ENCODE measurements around the gene MPHOSPH6. TPM values are rescaled to one million over a fixed set of nuclear protein-coding genes. Genes with fewer than 3 reads are reported as not detected.

MPHOSPH6 gene
- total and polyA plus RNA-seq, 2 of the 13 experiments (the other 11 are each of a cell fraction or from before 2014, with no cell fraction given): 28.4 to 76.4 TPM

GRCh38 chr16:82169861-82170845 is at the start of gene MPHOSPH6 (continued):
- TF ChIP-seq BRCA1 (CRISPR knock-in tag; IDR thresholded peaks at IDR 0.05) (0 out of 2 replicates have a peak, but pooled peaks have one; percentile 63), ARID3A (IDR thresholded peaks at IDR 0.05; ENCODE audit: low read depth, low read length) (no peak), ZNF678 (CRISPR knock-in tag; IDR thresholded peaks at IDR 0.05) (peak; percentile 62), ZNF782 (CRISPR knock-in tag; IDR thresholded peaks at IDR 0.05; ENCODE audit: borderline replicate concordance) (0 out of 2 replicates have a peak, but pooled peaks have one; percentile 81), ZNF577 (CRISPR knock-in tag; IDR thresholded peaks at IDR 0.05; ENCODE audit: borderline replicate concordance, low read depth) (no peak), HMG20B (CRISPR knock-in tag; conservative IDR thresholded peaks at IDR 0.05) (no peak), ZNF589 (CRISPR knock-in tag; conservative IDR thresholded peaks at IDR 0.05) (peak; percentile 96; the same call in 1 of the 2 replicates), STAT6 (CRISPR knock-in tag; IDR thresholded peaks at IDR 0.05; ENCODE audit: borderline replicate concordance) (peak; percentile 34; the same call in 1 of the 2 replicates), ZNF564 (CRISPR knock-in tag; IDR thresholded peaks at IDR 0.05) (peak; percentile 71), GZF1 (CRISPR knock-in tag; IDR thresholded peaks at IDR 0.05) (peak; percentile 80), ARNT2 (CRISPR knock-in tag; IDR thresholded peaks at IDR 0.05; ENCODE audit: low read depth) (peak; percentile 90), ZNF451 (CRISPR knock-in tag; IDR thresholded peaks at IDR 0.05) (peak; percentile 87), ZNF75D (CRISPR knock-in tag; IDR thresholded peaks at IDR 0.05; ENCODE audit: borderline replicate concordance) (0 out of 2 replicates have a peak, but pooled peaks have one; percentile 56), ZBTB3 (CRISPR knock-in tag; IDR thresholded peaks at IDR 0.05; ENCODE audit: borderline replicate concordance, low read depth) (peak; percentile 92; the same call in 1 of the 2 replicates), MAZ (IDR thresholded peaks at IDR 0.05; ENCODE audit: borderline replicate concordance, low read depth, low read length) (peak; percentile 89), MAZ (CRISPR knock-in tag; IDR thresholded peaks at IDR 0.05; ENCODE audit: low read depth) (peak; percentile 95), ZZZ3 (CRISPR knock-in tag; IDR thresholded peaks at IDR 0.05; ENCODE audit: borderline replicate concordance) (no peak), ZNF644 (CRISPR knock-in tag; IDR thresholded peaks at IDR 0.05; ENCODE audit: low read depth) (no peak), RAD21 (CRISPR knock-in tag; IDR thresholded peaks at IDR 0.05) (peak; percentile 51), ZNF580 (CRISPR knock-in tag; IDR thresholded peaks at IDR 0.05; ENCODE audit: borderline replicate concordance, low read depth) (peak; percentile 97), HOXA9 (CRISPR knock-in tag; IDR thresholded peaks at IDR 0.05; ENCODE audit: borderline replicate concordance) (peak; percentile 80; the same call in 1 of the 2 replicates), ZNF530 (CRISPR knock-in tag; IDR thresholded peaks at IDR 0.05; ENCODE audit: low read depth) (no peak), GLMP (CRISPR knock-in tag; IDR thresholded peaks at IDR 0.05; ENCODE audit: borderline replicate concordance) (0 out of 2 replicates have a peak, but pooled peaks have one; percentile 43)

All from HepG2 (cell line).